ENCODE results near the gene CATSPER4.
A peak's percentile ranks its signal among the peaks of the same experiment; 100 is the strongest.

Gene CATSPER4

DNA sequence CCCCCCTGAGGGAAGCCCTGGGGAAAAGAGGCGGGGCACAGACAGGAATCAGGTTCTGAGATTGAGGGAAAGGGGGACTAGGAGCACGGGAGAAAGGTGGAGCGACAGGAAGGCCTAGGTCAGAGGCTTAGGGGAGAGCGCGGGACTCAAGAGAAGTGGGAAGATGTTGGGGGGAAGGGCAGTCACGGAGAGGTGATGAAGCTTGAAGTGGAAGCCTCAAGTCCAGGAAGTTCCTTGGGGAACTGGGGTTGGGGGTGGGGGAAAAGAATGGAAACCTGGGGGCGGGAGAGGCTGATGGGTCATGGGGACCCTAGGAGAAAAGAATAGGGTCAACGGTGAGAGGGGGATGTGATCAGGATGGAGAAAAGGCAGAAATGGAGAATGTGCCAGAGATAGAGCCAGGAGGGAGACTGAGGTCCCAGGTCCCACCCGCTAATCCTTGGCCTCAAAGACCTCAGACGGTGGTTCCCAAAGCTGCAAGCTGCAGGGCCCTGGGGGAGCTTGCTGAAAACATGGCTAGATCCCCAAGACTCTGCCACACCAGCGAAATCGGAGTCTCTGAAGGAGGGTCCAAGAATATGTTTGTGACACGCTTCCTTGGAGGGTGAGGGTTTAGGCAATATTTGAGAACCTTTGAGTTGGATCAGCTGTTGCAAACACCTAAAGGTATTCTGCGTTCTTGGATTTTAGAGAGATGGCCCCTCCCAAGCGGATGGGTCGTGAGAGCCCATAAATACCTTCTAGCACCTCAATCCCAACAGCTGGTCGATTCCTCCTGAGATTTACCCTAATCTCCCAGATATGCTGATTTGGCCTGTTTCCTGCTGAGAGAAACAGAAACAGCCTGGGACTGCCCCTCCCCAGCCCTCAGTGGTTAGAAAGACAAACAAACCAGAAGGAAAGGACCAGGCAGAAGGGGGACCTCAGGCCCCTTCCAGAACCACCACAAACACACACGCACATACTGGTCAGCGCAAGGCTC lies 25.2 kb upstream of the CATSPER4 start:
- no peak for DNase-seq

DNA sequence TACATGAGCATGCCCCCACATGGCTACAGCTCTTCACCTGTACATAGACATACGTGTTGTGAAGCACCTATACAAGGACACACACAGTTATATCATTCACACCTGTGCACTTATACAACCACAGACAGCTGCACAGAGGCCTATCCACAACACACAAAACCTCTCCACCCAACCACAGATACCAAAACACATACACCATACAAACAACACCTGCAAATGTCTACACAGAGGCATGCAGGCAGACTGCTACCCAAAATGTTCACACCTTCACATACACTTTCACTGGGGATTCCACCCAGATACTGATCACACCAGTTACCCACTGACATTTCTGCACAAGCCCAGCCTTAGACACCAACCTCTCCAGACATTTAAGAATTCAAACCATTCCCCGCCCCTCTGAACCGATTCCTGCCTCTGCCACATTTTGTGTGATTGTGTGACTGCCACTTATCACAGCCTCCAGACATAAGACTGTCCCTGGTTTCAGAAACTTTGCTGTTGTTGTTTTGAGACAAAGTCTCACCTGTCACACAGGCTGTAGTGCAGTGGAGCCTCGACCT lies 23.6 kb upstream of the CATSPER4 start:
- DNase-seq = peak; percentile 11

DNA sequence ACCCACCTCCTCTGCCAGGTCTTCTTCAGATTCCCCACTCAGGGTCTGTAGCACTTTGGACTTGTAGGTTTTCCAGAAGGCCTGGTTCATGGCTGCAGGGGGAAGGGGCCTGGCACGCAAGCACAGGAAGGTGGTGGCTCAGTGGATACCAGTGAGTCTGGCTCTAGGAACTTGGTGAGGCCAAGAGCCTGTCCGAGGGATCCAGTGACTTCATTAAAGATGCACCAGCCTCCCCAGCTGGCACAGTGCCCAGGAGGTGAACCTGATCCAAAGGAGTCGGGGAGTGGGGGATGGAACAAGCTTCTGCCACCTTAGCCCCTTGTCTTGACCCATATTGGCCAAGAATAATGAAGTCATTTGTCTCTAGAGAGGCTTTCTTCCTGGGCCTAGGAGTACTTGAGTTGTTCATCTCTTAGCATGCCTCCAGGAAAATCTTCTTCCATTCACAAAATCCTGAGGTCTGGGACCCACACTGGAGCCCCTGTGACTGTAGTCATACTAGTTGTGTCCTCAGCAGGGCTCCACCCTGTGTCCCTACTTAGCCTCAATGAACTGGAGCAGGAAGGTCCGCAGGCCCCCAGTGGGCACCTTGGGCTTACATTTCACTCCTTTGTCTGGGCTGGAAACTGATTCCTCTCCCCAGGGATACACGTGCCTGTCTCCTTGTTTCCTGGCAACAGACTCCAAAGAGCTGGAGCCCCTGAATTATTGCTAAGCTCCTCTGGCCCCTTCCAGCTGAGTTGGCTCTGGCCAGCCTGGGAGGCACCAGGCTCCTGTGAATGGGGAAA lies 21.8 kb upstream of the CATSPER4 start, which contains the start of gene C1orf232:
Gene C1orf232, minus strand, starts transcription at position 554 of the 788 bp plus-strand sequence. Its CDS starts 464 bp downstream, at position 90.
- DNase-seq = no peak

DNA sequence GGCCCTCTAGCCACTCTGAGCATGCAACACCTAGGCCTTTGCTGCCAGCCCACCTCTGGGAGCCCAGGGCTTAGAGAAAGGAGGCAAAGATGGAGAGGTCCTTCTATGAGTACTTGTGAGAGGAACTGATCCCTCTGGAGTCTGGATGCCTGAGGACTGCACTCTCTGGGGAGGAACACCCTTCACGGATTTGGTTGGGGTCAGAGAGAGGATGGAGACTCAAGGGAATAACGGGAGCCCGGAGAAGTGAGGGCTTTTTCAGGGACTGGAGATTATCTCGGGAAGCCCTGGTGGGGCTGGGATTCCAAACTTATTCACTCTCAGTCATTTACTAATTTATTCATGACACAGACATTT lies 21.2 kb upstream of the CATSPER4 start:
- DNase-seq = no peak

DNA sequence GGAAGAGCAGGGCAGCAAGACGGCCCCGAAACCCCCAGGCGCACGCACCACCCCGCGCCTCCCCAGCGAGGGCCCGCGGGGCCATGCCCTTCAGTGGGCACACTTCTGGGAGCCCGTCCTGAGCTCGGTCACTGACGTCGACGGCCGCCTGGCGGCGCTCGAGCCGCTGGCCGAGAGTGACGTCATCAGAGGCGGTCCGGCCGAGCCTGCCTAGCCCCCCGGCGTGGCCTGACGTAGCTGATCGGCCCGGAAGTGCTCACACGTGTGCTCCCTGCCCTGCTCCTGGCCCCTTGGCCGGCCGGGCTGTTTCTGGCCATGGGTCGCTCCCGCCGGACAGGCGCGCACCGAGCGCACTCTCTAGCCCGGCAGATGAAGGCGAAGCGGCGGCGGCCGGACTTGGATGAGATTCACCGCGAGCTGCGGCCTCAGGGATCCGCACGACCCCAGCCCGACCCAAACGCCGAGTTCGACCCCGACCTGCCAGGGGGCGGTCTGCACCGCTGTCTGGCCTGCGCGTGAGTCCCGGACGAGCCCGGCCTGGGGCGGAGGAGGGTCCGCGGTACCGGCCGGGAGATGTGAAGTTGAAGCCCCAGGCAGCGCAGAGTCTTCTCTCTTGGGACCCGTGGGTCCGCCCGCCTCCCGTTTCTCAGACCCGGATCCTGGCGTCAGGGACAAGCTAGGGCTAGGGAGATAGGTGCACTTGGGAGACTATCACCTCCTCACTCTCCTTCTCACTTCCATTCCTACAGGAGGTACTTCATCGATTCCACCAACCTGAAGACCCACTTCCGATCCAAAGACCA lies 20.5 kb upstream of the CATSPER4 start, which contains the start of gene ZNF593:
Gene ZNF593, plus strand, starts transcription at position 240 of the 803 bp plus-strand sequence. Its CDS starts 76 bp downstream, at position 316.
- DNase-seq = peak; percentile 91

DNA sequence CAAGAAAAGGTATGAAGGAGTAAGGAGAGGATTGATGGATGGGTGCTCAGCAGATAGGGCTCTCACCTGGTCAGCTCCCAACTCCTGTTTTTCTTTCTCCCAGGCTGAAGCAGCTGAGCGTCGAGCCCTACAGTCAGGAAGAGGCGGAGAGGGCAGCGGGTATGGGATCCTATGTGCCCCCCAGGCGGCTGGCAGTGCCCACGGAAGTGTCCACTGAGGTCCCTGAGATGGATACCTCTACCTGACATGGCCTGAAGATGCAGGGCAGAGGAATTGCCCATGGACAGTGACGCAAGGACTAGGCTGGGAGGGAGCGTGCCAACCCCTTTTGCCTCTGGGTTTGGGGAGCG lies 20.0 kb upstream of the CATSPER4 start:
- no peak for DNase-seq

DNA sequence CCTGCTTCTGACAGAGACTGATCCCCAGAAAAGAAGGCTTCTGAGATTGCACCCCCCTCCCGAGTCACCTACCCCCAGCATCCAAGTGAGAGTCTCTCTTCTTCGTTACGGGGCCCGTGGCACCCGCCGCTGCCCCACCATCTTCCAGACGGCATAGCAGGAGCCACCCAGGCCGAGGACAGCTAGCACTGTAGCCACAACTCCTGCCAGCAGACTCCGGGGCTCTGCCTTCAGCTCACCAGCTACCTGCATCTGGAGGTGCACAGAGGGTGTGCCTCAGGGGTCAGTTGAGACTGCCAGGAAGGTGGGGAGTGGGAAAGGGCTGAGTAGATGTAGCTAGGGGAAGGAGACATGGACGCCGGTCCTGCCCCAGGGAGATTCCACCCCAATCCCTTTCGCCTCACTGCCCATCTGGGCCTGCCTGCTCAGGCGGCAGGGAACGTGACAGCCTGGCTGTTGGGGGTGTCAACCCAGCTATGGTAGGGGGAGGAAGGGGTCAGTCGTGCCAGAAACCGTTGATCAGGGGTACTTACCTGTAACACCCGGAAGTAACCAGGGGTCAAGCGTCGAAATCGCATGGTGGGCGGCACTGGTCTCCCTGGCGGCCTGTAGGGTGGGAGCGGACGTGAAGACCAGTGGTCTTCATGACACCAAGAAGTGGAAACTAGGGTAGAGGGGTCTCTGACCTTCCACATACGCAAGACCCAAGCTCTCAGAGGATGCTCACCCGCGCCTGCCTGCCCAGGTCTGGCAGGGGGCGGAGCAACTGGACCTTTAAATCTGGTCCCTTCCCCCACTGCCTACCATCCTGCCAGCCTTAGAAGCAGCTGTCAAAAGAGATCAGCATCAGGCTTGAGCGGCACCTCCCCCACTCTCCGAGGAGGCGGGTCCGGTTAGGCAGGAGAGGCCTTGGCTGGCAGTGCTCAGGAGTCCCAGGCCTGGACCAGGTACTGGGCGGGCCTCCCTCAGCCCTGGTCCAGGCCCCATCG lies 19.0 kb upstream of the CATSPER4 start, which contains the start of gene ZNF593OS:
Gene ZNF593OS, minus strand, starts transcription at position 749 of the 989 bp plus-strand sequence. Its CDS starts 171 bp downstream, at position 578.
- no peak for DNase-seq

DNA sequence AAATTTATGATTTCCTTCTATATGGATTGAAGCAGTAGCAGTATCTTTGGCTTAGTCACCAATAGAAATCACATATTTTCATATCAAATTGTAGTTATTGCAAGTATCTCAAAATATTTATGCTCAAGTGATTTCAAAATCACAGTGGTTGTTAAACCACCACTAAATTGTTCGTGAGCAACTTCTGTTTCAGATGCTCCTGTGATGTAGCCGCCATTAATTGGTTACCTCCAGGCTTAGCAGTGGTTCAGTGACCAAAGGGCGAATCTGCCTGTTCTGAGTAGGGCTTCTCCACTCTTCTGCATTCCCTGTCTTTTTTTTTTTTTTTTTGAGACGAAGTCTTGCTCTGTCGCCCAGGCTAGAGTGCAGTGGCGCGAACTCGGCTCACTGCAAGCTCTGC lies 15.1 kb upstream of the CATSPER4 start:
- DNase-seq = no peak

DNA sequence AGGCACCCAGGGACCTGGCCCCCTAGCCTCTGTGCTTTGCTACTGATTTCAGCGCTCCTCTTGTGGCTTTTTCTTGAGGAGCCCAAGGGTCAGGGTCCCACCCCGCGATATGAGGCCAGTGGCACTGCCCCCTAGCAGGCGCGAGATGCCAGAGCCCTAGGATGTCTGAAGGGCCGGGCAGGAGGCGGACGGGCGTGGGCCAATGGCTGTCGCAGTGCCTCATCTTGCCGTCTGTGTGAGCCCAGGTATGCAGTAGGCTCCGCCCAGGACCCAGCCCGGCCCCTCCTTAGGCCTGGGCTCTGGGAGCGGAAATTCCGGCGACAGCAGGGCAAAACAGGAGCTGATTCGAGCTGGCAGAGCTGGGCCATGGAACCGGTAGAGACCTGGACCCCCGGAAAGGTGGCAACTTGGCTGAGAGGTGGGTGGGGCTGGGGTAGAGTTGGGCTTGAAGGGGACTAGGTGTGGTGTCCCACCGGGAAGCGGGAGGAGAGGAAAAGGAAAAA lies 13.2 kb upstream of the CATSPER4 start, which contains the start of gene CNKSR1:
Gene CNKSR1, plus strand, starts transcription at position 310 of the 503 bp plus-strand sequence. Its CDS starts 57 bp downstream, at position 367.
- DNase-seq = peak; percentile 22

DNA sequence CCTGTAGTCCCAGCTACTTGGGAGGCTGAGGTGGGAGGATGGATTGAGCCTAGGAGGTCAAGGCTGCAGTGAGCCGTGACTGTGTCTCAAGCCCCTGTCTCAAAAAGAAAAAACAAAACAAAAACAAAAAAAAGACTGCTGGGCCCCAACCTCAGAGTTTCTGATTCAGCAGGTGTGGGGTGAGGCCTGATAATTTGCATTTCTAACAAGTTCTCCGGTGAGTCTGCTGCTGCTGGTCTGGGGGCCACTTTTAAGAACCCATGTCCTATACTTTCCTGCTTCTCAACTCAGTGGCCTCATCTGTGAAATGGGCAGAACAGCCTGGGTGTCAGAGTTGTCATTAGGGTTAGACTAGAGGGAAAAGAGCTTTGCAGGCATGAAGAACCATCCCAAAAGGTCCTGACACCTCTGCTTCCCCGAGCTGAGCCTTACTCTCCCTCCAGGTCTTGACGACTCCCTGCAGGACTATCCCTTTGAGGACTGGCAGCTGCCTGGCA lies 10.3 kb upstream of the CATSPER4 start:
- DNase-seq = no peak

DNA sequence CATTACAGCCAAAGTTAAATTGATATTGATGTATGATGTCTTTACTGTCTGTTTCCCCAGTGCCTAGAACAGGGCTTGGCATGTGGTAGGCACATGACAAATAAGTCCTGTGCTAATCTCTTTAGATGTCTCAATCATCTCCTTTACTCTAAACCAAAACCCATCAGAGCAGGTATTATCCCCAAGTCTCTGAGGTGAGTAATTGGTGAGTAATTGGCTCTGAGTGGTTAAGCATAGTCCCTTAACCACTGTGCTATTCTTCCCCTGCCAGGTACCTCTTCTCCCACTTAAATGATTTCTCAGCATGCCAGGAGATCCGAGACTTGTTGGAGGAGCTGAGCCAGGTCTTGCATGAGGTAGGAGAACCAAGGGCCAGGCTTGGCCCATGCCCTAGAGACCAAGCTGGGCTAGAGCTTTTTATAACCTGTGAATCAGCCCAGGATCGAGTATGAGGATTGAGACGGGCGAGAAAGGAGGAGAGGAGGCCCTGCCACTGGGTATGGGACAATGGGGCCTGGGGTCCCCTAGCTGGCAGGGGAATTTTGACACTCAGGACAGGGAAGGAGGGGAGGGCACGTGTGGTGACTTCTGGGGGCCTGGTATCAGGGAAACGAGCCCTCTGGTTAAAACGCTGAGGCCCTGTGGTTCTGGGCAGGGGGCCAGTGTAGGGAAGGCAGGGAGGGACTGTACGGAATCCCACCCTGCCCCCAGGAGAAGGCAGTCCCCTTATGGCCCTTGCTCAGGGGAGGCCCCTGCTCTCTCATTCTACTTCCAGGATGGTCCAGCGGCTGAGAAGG lies 8.6 kb upstream of the CATSPER4 start:
- DNase-seq = no peak

DNA sequence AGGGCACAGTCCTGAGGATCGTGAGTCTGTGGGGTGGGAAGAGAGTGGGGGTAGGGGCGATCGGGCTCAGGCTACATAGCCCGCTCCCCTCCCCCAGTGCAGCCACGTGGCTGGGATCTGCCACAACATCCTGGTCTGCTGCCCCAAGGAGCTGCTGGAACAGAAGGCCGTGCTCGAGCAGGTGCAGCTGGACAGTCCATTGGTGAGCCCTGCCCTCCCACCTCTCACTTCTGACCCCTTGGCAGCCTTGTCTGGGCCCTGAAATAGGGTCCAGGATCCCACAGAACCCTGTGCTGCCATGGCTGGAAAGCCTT lies 8.1 kb upstream of the CATSPER4 start:
- no peak for DNase-seq

DNA sequence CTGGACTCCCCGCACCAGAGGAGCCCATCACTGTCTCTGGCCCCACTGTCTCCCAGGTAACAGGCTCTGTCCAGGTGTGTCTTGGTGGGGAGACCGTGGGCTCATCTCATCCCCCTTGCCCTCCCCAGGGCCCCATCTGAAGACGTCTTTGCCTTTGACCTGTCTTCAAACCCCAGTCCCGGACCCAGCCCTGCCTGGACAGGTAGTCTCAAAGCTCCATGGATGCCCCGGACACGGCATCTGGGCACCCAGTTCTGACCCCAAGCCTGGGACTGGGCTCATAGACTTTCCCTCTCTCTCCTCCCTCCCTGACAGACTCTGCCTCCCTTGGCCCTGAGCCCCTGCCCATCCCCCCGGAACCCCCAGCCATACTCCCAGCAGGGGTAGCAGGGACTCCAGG lies 6.3 kb upstream of the CATSPER4 start:
- no peak for DNase-seq

DNA sequence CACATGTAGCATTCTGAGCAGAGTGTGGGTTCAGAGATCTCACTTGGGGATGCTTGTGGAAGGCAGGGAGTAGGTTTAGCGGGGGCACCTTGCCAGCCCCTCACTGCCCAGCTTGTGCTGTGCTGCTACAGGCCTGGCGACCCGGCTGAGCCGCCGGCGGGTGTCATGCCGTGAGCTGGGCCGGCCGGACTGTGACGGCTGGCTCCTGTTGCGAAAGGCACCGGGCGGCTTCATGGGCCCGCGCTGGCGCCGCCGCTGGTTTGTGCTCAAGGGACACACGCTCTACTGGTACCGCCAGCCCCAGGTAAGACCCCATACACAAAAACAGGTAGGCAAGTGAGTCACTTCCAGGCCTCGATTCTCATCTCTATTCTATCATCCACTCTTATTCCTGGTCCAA lies 5.5 kb upstream of the CATSPER4 start:
- DNase-seq = no peak

DNA sequence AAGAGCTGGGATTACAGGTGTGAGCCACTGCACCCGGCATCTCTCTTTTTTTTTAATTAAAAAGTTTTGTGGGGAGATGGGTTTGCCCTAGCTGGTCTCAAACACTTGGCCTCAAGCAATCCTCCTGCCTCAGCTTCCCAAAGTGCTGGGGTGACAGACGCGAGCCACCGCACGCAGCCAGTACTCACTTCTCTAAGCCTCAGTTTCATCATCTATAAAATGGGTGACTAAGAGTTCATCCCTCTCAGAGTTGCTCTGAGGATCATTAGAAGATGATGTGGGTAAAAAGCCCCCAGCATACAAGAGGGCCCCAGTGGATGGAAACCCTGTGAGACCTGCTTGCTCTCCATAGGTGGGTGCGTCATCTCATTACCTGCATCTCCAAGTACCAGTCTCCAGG lies 2.5 kb upstream of the CATSPER4 start:
- DNase-seq = no peak

DNA sequence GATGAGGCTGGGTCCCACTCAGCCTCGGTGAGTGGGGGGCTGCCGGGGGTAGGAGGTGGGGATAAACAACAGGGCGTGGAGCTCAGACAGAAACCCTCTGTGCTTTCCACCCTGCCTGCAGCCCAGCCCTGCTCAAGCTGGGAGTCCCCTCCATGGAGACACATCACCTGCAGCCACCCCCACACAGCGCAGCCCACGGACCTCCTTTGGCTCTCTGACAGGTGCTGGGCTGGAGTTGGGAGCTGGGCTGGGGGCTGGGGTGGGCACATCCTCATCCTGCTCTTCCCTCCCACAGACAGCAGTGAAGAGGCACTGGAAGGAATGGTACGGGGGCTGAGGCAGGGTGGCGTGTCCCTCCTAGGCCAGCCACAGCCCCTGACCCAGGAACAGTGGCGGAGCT lies 1.9 kb upstream of the CATSPER4 start:
- no peak for DNase-seq

DNA sequence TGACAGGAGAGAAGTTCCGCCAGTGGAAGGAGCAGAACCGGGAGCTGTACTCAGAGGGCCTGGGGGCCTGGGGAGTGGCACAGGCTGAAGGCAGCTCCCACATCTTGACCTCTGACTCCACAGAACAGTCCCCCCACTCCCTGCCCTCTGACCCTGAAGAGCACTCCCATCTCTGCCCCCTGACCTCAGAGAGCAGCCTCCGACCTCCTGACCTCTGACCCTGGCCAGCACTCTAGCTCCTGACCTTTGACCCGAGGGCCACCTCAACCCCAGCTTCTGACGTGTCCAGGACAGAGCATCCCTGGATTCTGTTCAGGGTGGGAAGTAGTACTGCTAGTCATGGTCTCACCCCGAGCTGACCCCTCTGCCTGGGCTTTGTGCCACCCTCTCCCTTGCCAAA lies 1.1 kb upstream of the CATSPER4 start:
- no peak for DNase-seq

DNA sequence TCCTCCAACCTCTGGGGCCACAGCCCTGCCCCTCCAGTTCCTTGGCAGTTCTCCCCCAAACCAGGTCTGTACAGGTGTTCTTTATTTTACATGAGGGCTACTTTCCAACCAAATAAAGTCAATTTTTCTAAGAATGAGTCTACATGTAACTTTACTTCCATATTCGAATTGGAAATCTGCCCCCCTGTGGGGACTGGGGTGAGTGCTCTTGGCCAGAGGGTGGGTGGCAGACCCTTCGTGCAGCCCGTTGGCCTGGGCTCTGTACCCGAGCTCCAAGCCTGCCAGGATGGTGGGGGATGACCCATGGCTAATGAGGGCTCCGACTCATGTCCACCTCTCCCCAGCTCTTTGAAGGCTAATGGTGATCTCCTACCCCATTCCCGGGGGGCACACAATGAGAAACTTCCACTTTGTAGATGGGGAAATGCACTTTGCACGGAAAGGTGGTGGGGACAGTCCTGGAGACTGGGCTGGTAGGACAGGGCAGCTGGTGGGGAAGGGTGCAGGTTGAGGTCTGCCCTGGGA lies 589 bp upstream of the CATSPER4 start:
- no peak for DNase-seq

DNA sequence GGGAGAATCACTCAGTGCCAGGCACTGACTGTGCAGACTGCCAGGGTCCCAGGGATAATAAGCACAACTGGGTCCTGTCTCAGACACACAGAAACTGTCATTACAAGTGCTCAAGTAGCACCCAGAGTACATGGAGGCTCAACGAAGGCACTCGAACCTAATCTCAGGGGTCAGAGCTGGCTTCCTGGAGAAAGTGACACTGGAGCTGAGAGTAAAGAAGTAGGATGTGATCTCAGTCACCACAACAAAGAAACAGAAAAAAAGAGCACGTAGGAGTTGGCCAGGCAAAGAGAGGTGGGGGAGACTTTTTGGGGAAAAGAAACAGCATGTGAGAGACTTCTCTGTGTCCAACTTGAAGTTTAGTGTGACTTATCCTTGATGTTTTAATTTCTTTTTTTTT lies 1.3 kb downstream of the CATSPER4 start:
- peak; percentile 17 for DNase-seq

DNA sequence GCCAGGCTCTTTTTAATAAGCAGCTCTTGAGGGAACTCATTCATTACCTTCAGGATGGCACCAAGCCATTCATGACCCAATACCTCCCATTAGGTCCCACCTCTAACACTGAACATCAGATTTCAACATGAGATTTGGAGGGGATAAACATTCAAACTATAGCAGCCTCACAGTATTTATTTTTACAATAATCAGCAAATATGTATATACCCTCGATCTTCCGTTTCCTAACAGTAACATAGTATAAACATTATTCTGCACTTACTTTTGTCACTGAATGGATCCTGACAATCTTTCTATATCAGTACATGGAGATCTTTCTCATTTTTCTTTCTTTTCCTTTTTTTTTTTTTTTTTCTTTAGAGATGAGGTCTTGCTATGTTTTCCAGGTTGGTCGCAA lies 5.4 kb downstream of the CATSPER4 start:
- DNase-seq = no peak
